ENCODE results near the gene FIGNL2. TPM values are rescaled to one million over a fixed set of nuclear protein-coding genes. Genes with fewer than 3 reads are reported as not detected.

The FIGNL2 gene
- total RNA-seq, 1 experiment from 2014 or later = not detected

GRCh38 chr12:51784688-51785087, 63.8 kb downstream of the FIGNL2 start:
- no peak for TF ChIP-seq CTCF (IDR thresholded peaks at IDR 0.05; ENCODE audit: unreplicated experiment)
- H3K27ac Mint-ChIP-seq (ENCODE audit: unreplicated experiment) = peak overlapping the region; percentile 52
- no peaks in the 10 kb centered on the region for H3K36me3 Mint-ChIP-seq (ENCODE audit: insufficient read depth, unreplicated experiment)
- no peaks in the 10 kb centered on the region for H3K9me3 Mint-ChIP-seq (ENCODE audit: low read depth, unreplicated experiment)
- no peaks in the 10 kb centered on the region for H3K4me1 Mint-ChIP-seq (ENCODE audit: low read depth, unreplicated experiment)
- no TSS peak for BruUV-seq (replicated peaks)
- CTCF ChIA-PET = no interaction called here
- intact Hi-C loops (cut with micrococcal nuclease; ENCODE audit: unreplicated experiment) = no loop called here
- H3K4me3 Mint-ChIP-seq (ENCODE audit: low read depth, unreplicated experiment) = no peak overlapping the region
- H3K27me3 Mint-ChIP-seq (ENCODE audit: unreplicated experiment) = no peaks in the 10 kb centered on the region
- no peak for DNase-seq

DNA sequence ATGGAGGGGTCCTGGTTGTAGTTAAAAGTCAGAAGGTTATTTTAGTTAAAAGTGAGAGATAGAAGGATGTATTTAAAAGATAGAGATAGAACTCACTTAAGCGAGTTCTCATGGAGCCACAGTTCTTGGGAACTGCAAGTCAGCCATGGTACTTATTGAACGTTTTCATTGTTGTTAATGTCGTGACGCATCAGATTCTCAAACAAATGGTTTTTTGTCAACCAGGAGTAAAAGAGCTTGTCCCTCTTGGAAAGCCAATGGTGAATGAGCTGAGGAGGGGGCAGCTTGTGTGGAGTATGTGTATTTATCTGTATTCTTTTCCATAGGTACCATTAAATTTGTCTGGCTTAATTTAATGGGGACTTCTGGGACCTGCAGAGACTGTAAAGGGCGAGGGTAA, 68.6 kb downstream of the FIGNL2 start:
- Mint-ChIP-seq H3K27ac (ENCODE audit: unreplicated experiment) (no peak overlapping the region), H3K9me3 (ENCODE audit: low read depth, unreplicated experiment) (no peaks in the 10 kb centered on the region), H3K4me1 (ENCODE audit: low read depth, unreplicated experiment) (peaks cover 7% of the 10 kb centered on the region), H3K27me3 (ENCODE audit: unreplicated experiment) (no peaks in the 10 kb centered on the region), H3K36me3 (ENCODE audit: insufficient read depth, unreplicated experiment) (no peaks in the 10 kb centered on the region), H3K4me3 (ENCODE audit: low read depth, unreplicated experiment) (no peak overlapping the region)
- no peak for DNase-seq
- TF ChIP-seq CTCF (IDR thresholded peaks at IDR 0.05; ENCODE audit: unreplicated experiment) = no peak
- BruUV-seq (replicated peaks) = no TSS peak
- CTCF ChIA-PET = no interaction called here
- intact Hi-C loops (cut with micrococcal nuclease; ENCODE audit: unreplicated experiment) = no loop called here

- BruUV-seq (replicated peaks) = no TSS peak
- intact Hi-C loops (cut with micrococcal nuclease; ENCODE audit: unreplicated experiment) = no loop called here
- Mint-ChIP-seq H3K4me3 (ENCODE audit: low read depth, unreplicated experiment) (no peak overlapping the region), H3K9me3 (ENCODE audit: low read depth, unreplicated experiment) (peaks cover 2% of the 10 kb centered on the region), H3K4me1 (ENCODE audit: low read depth, unreplicated experiment) (peaks cover 14% of the 10 kb centered on the region), H3K27me3 (ENCODE audit: unreplicated experiment) (no peaks in the 10 kb centered on the region), H3K36me3 (ENCODE audit: insufficient read depth, unreplicated experiment) (no peaks in the 10 kb centered on the region), H3K27ac (ENCODE audit: unreplicated experiment) (no peak overlapping the region)
- TF ChIP-seq CTCF (IDR thresholded peaks at IDR 0.05; ENCODE audit: unreplicated experiment) = no peak
- DNase-seq = no peak
- CTCF ChIA-PET = no interaction called here
Measured at GRCh38 chr12:51777973-51778372, 70.5 kb downstream of the FIGNL2 start.

DNA sequence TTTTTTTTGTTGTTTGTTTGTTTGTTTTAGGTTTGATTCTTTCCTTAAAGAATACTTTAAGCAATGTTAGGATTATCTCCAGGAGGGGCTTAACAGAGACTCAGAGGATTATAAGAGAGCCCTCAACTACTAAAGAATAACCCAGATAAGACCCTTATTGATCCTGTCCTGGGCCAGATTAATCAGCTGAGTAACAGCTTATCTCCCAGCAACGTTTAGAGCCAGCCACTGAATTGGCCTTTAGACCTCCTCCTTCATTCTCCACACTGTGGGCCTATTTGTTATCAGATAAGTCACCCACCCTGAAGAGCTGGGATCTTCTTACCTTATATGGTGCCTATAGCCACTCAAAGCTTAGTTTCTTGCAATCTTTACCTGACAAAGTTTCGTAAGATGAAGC, 71.1 kb downstream of the FIGNL2 start:
- CTCF ChIA-PET = no interaction called here
- Mint-ChIP-seq H3K4me3 (ENCODE audit: low read depth, unreplicated experiment) (no peak overlapping the region), H3K27ac (ENCODE audit: unreplicated experiment) (no peak overlapping the region), H3K36me3 (ENCODE audit: insufficient read depth, unreplicated experiment) (no peaks in the 10 kb centered on the region), H3K9me3 (ENCODE audit: low read depth, unreplicated experiment) (peaks cover 2% of the 10 kb centered on the region), H3K4me1 (ENCODE audit: low read depth, unreplicated experiment) (peaks cover 14% of the 10 kb centered on the region), H3K27me3 (ENCODE audit: unreplicated experiment) (no peaks in the 10 kb centered on the region)
- no peak for DNase-seq
- intact Hi-C loops (cut with micrococcal nuclease; ENCODE audit: unreplicated experiment) = no loop called here
- no TSS peak for BruUV-seq (replicated peaks)
- TF ChIP-seq CTCF (IDR thresholded peaks at IDR 0.05; ENCODE audit: unreplicated experiment) = no peak

DNA sequence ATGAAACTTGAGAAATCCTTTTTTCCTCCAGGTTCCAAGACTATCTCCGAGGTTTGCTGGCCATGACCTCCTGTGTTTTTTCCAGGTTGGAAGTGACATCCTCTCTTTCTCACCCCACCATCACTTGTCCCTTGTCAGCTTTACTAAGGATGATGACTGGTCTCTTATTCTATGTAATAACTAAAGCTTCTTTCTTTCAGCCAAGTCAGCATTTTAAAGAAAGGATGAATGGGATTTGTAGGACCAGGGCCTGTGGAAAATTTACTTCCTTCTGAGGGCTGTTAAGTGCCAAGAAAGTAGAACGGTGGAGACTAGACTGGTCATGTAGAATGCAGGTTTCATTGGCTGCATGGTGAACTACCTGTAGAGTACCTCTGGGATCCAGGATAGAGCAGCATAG, 73.6 kb downstream of the FIGNL2 start:
- peaks cover 23% of the 10 kb centered on the region for H3K4me1 Mint-ChIP-seq (ENCODE audit: low read depth, unreplicated experiment)
- BruUV-seq (replicated peaks) = no TSS peak
- intact Hi-C loops (cut with micrococcal nuclease; ENCODE audit: unreplicated experiment) = no loop called here
- DNase-seq = no peak
- no peak for TF ChIP-seq CTCF (IDR thresholded peaks at IDR 0.05; ENCODE audit: unreplicated experiment)
- no peaks in the 10 kb centered on the region for H3K36me3 Mint-ChIP-seq (ENCODE audit: insufficient read depth, unreplicated experiment)
- no peaks in the 10 kb centered on the region for H3K27me3 Mint-ChIP-seq (ENCODE audit: unreplicated experiment)
- CTCF ChIA-PET = no interaction called here
- peaks cover 2% of the 10 kb centered on the region for H3K9me3 Mint-ChIP-seq (ENCODE audit: low read depth, unreplicated experiment)
- no peak overlapping the region for H3K4me3 Mint-ChIP-seq (ENCODE audit: low read depth, unreplicated experiment)
- H3K27ac Mint-ChIP-seq (ENCODE audit: unreplicated experiment) = no peak overlapping the region
